CD14-positive monocyte (primary cell): ENCODE results near the gene ADORA3. TPM values are rescaled to one million over a fixed set of nuclear protein-coding genes. Genes with fewer than 3 reads are reported as not detected.

ENCODE experiments used
- DNase-seq, 3 donors: peaks; one replicate each; pipeline ENCODE4 v3.0.0-alpha.2; 2011 to 2022
- H2AFZ ChIP-seq: 2 replicates; pipeline ENCODE4 v1.6.0; 2012; ENCODE audit warnings: mild to moderate bottlenecking, low read depth, low read length, inconsistent platforms; ENCODE audit not compliant: insufficient read depth, poor library complexity, severe bottlenecking
- H3K27ac ChIP-seq, 2 donors: 1 replicate in 1 of 2; 2 replicates in 1 of 2; pipeline ENCODE4 v1.5.1; 2012 to 2013; ENCODE audit warnings: low read length in 2 of 2, control low read depth in 1 of 2, inconsistent platforms in 1 of 2, low read depth in 1 of 2, mild to moderate bottlenecking in 1 of 2
- H3K27me3 ChIP-seq, 2 donors: one replicate each; pipeline versions ENCODE4 v1.6.0 to v1.6.1; 2011 to 2013; ENCODE audit warnings: low read length in 2 of 2; ENCODE audit not compliant: control insufficient read depth in 2 of 2, insufficient read depth in 2 of 2
- H3K36me3 ChIP-seq, 2 donors: replicated peaks in 1 of 2; 1 replicate in 1 of 2; 2 replicates in 1 of 2; pipeline versions ENCODE4 v1.5.1 to v1.6.1; 2012 to 2013; ENCODE audit warnings: low read length in 2 of 2, control low read depth in 1 of 2, inconsistent platforms in 1 of 2, mild to moderate bottlenecking in 1 of 2; ENCODE audit not compliant: insufficient read depth in 2 of 2, control insufficient read depth in 1 of 2
- H3K4me1 ChIP-seq, 2 donors: 1 replicate in 1 of 2; 2 replicates in 1 of 2; pipeline versions ENCODE4 v1.5.1 to v1.6.1; 2012 to 2013; ENCODE audit warnings: low read length in 2 of 2, control low read depth in 1 of 2, inconsistent platforms in 1 of 2, mild to moderate bottlenecking in 1 of 2, moderate library complexity in 1 of 2; ENCODE audit not compliant: insufficient read depth in 2 of 2, control insufficient read depth in 1 of 2
- H3K4me2 ChIP-seq: replicated peaks from 2 replicates; pipeline ENCODE3; 2012; ENCODE audit warnings: low read length, moderate library complexity, mild to moderate bottlenecking; ENCODE audit not compliant: poor library complexity, severe bottlenecking; ENCODE audit errors: extremely low read depth
- H3K4me3 ChIP-seq, 3 experiments: fragments of 200-600 bp in 1 of 3; sonication (generic) in 1 of 3; replicated peaks in 1 of 3; 1 replicate in 2 of 3; 2 replicates in 1 of 3; pipeline ENCODE4 v1.5.1; 2011 to 2013; ENCODE audit warnings: low read length in 3 of 3, mild to moderate bottlenecking in 3 of 3, control low read depth in 2 of 3, low read depth in 2 of 3, inconsistent platforms in 1 of 3, moderate library complexity in 1 of 3
- H3K79me2 ChIP-seq: 2 replicates; pipeline ENCODE4 v1.6.0; 2012; ENCODE audit warnings: mild to moderate bottlenecking, control low read depth, inconsistent platforms, low read length, moderate library complexity; ENCODE audit not compliant: insufficient read depth
- H3K9ac ChIP-seq: 2 replicates; pipeline ENCODE4 v1.6.0; 2017; ENCODE audit warnings: low read length, mild to moderate bottlenecking; ENCODE audit not compliant: insufficient read depth, poor library complexity, severe bottlenecking
- H3K9me3 ChIP-seq, 2 donors: replicated peaks in 1 of 2; 1 replicate in 1 of 2; 2 replicates in 1 of 2; pipeline versions ENCODE4 v1.5.1 to v1.6.1; 2012 to 2013; ENCODE audit warnings: low read length in 2 of 2, control low read depth in 1 of 2; ENCODE audit not compliant: control insufficient read depth in 1 of 2, insufficient read depth in 1 of 2
- H4K20me1 ChIP-seq: 2 replicates; pipeline ENCODE4 v1.6.0; 2012; ENCODE audit warnings: mild to moderate bottlenecking, low read length, control low read depth, moderate library complexity; ENCODE audit not compliant: insufficient read depth
- H3K27ac Mint-ChIP-seq, 7 donors: one replicate each; pipeline ENCODE4 v1.8.0; 2020; ENCODE audit warnings: mild to moderate bottlenecking in 7 of 7, mixed read lengths in 7 of 7, moderate library complexity in 6 of 7, inconsistent platforms in 2 of 7
- H3K27me3 Mint-ChIP-seq, 3 donors: one replicate each; pipeline ENCODE4 v1.8.0; 2021 to 2022; ENCODE audit warnings: low read depth in 3 of 3, mild to moderate bottlenecking in 3 of 3, mixed read lengths in 3 of 3, moderate library complexity in 3 of 3, inconsistent platforms in 1 of 3
- H3K36me3 Mint-ChIP-seq, 2 donors: one replicate each; pipeline ENCODE4 v1.8.0; 2020; ENCODE audit warnings: mixed read lengths in 2 of 2, inconsistent platforms in 1 of 2, mild to moderate bottlenecking in 1 of 2
- H3K4me1 Mint-ChIP-seq: one replicate; pipeline ENCODE4 v1.8.0; 2020; ENCODE audit warnings: mild to moderate bottlenecking, mixed read lengths
- H3K4me3 Mint-ChIP-seq, 2 donors: one replicate each; pipeline ENCODE4 v1.8.0; 2020; ENCODE audit warnings: mild to moderate bottlenecking in 2 of 2, mixed read lengths in 2 of 2, moderate library complexity in 1 of 2
- H3K9me3 Mint-ChIP-seq, 7 donors: one replicate each; pipeline ENCODE4 v1.8.0; 2020 to 2022; ENCODE audit warnings: mixed read lengths in 7 of 7, mild to moderate bottlenecking in 6 of 7, moderate library complexity in 6 of 7, inconsistent platforms in 2 of 7
- WGBS: methylation state at CpG from one replicate; pipeline ENCODE4 v1.1.5; 2013; ENCODE audit warnings: missing lambda C conversion rate; ENCODE audit not compliant: insufficient coverage; 5-methylcytosine and 5-hydroxymethylcytosine counted together
- intact Hi-C, 2 donors: fragments of 100-400 bp; cut with micrococcal nuclease; formaldehyde crosslinking; loops; one replicate each; pipeline versions ENCODE4 v1.15.0 to v1.15.1; 2023
- polyA plus RNA-seq, 3 donors: library from polyadenylated mRNA; depleted of rRNA in 1 of 3; unstranded in 2 of 3; stranded (reverse) in 1 of 3; fragments of 300-500 nt in 2 of 3; fragments of >200 nt in 1 of 3; fragmentation: Illumina TruSeq in 2 of 3; gene quantifications; 1 replicate in 2 of 3; 2 replicates in 1 of 3; pipeline ENCODE4 v1.2.3, GENCODE V29; 2012 to 2021
- TF ChIP-seq, protein P1 (sequence below): fragments of 200-600 bp; IDR thresholded peaks from one replicate; pipeline ENCODE4 v1.8.0; 2022; ENCODE audit warnings: antibody characterized with exemption, mild to moderate bottlenecking

ADORA3 gene
- polyA plus RNA-seq, 3 donors = 1.1 to 2.7 (median 1.2) TPM

DNA sequence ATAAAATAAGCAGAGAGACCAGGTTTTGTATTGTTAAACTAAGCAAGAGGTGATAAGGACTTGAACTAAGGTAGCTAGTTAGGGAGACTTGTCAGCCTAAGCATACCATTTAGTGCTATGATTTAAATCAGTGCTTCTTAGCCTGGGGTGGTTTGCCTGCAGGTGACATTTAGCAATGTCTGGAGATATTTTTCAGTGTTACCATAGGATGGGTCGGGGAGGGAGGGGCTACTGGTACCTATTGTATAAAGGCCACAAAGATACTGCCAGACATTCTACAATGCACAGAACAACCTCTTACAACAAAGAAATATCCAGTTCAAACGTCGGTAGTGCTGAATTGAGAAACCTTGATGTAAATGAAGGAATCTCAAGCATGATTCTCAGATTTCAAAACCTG is 50.9 kb downstream of the ADORA3 start:
- no CpG with 5 or more reads among the region's 3 CpGs for WGBS
- peaks cover 41 to 70% of the 10 kb centered on the region in 2 donors for H3K36me3 ChIP-seq
- TF ChIP-seq, protein P1, sequence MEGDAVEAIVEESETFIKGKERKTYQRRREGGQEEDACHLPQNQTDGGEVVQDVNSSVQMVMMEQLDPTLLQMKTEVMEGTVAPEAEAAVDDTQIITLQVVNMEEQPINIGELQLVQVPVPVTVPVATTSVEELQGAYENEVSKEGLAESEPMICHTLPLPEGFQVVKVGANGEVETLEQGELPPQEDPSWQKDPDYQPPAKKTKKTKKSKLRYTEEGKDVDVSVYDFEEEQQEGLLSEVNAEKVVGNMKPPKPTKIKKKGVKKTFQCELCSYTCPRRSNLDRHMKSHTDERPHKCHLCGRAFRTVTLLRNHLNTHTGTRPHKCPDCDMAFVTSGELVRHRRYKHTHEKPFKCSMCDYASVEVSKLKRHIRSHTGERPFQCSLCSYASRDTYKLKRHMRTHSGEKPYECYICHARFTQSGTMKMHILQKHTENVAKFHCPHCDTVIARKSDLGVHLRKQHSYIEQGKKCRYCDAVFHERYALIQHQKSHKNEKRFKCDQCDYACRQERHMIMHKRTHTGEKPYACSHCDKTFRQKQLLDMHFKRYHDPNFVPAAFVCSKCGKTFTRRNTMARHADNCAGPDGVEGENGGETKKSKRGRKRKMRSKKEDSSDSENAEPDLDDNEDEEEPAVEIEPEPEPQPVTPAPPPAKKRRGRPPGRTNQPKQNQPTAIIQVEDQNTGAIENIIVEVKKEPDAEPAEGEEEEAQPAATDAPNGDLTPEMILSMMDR = no peak

DNA sequence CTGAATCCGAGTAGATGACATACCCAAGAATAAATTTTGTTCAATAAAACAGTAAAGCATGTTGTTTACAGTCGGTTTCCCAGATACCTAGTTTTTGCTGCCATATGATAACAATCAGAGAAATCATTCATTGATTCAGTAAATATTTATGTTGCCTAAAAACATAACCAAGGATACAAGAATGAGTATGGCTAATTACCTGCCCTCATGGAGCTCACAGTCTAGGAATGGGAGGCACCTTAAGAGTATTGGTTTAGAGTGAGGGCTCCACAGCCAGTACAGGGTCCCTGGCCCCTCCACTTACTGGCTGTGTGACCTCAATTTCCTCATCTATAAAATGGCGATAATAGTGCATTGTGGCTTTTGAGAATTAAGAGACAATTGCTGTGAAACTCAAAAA is 53.2 kb downstream of the ADORA3 start:
- Histone ChIP-seq H3K9me3 (no peaks in the 10 kb centered on the region), H3K4me1 (peaks cover 25 to 41% of the 10 kb centered on the region in 2 donors), H3K36me3 (peaks cover 25 to 67% of the 10 kb centered on the region in 2 donors), H3K79me2 (peaks cover 78% of the 10 kb centered on the region), H3K27me3 (no peaks in the 10 kb centered on the region), H3K9ac (peak overlapping the region; percentile 93), H3K4me3 (peak overlapping the region; percentile 90 to 97 (median 94)), H4K20me1 (peaks cover 30% of the 10 kb centered on the region), H3K4me2 (peak overlapping the region; percentile 93), H3K27ac (peak overlapping the region in 1 of 2 donors; percentile 95), H2AFZ (peak overlapping the region; percentile 90)
- Mint-ChIP-seq H3K9me3 (peaks cover 0 to 2% (median 0%) of the 10 kb centered on the region in 7 donors), H3K27ac (peak overlapping the region; percentile 98 to 100 (median 99)), H3K27me3 (peaks cover 0 to 2% (median 0%) of the 10 kb centered on the region in 3 donors), H3K4me3 (peak overlapping the region; percentile 99 to 100), H3K36me3 (peaks cover 49 to 57% of the 10 kb centered on the region in 2 donors), H3K4me1 (peaks cover 54% of the 10 kb centered on the region)
- WGBS = no CpG with 5 or more reads among the region's 3 CpGs
- no peak for DNase-seq
- TF ChIP-seq, protein P1 = no peak
- intact Hi-C loops = loop anchor here in 1 of 2 donors (10.0 kb wide), 1 partner anchor 55 kb away; the partner anchor contains the start of genes ADORA3 and TMIGD3

More for the DNA sequence above, 50.9 kb downstream of the ADORA3 start:
- intact Hi-C loops = loop anchor here in 1 of 2 donors (10.0 kb wide), 1 partner anchor 52 kb away; the partner anchor contains the start of genes ADORA3 and TMIGD3
- Histone ChIP-seq H3K9ac (no peak overlapping the region), H3K4me3 (no peak overlapping the region), H3K27me3 (no peaks in the 10 kb centered on the region), H2AFZ (no peak overlapping the region), H3K4me1 (peaks cover 20 to 36% of the 10 kb centered on the region in 2 donors), H3K27ac (peak overlapping the region in 1 of 2 donors; percentile 10), H3K4me2 (no peak overlapping the region), H4K20me1 (peaks cover 31% of the 10 kb centered on the region), H3K79me2 (peaks cover 82% of the 10 kb centered on the region), H3K9me3 (no peaks in the 10 kb centered on the region)
- Mint-ChIP-seq H3K27ac (no peak overlapping the region), H3K36me3 (peaks cover 53 to 60% of the 10 kb centered on the region in 2 donors), H3K27me3 (peaks cover 0 to 2% (median 0%) of the 10 kb centered on the region in 3 donors), H3K9me3 (peaks cover 0 to 2% (median 0%) of the 10 kb centered on the region in 7 donors), H3K4me1 (peaks cover 43% of the 10 kb centered on the region), H3K4me3 (no peak overlapping the region)
- DNase-seq = no peak
